ENCODE measurements around the gene NGDN. TPM values are rescaled to one million over a fixed set of nuclear protein-coding genes. Genes with fewer than 3 reads are reported as not detected.

The NGDN gene
- total and polyA plus RNA-seq, 2 of the 4 experiments (the other 2 are of a cell fraction) = 48.1 to 49.8 TPM

GRCh38 chr14:23487216-23487615 is 17.7 kb downstream of the NGDN start:
- no peaks in the 10 kb centered on the region; a peak in 1 of 4 replicates for H3K79me1 ChIP-seq (ENCODE audit: low read depth in 1 of 2, low read length in 2 of 2)
- H3K4me3 ChIP-seq (ENCODE audit: insufficient read depth, low read depth, low read length) = no peak overlapping the region
- no peak overlapping the region for H4K91ac ChIP-seq (ENCODE audit: insufficient read depth, low read depth, low read length)
- peaks cover 6% of the 10 kb centered on the region for H3K36me3 ChIP-seq (ENCODE audit: control insufficient read depth, insufficient read depth, low read length)
- ChIA-PET CTCF (no interaction called here), POLR2A (ENCODE audit: unreplicated experiment) (no interaction called here)
- no peaks in the 10 kb centered on the region for H3K9me3 ChIP-seq (ENCODE audit: control insufficient read depth, insufficient read depth, low read length)
- H2AFZ ChIP-seq (replicated peaks; ENCODE audit: low read length, poor library complexity) = no peak overlapping the region
- H3K27ac ChIP-seq (ENCODE audit: insufficient read depth, low read length) = no peak overlapping the region
- BruUV-seq (replicated peaks) = no TSS peak
- WGBS, 2 experiments (ENCODE audit: extremely low coverage in 2 of 2, insufficient read length in 1 of 2) = no CpG with 5 or more reads among the region's 7 CpGs
- ATAC-seq (ENCODE audit: low read depth) (no peak), DNase-seq (no peak)
- H3K23ac ChIP-seq (ENCODE audit: low read depth, low read length) = no peak overlapping the region
- H4K5ac ChIP-seq (ENCODE audit: low read depth, low read length) = no peak overlapping the region
- no peak overlapping the region for H3K4ac ChIP-seq (ENCODE audit: low read depth, low read length)
- H2BK15ac ChIP-seq (ENCODE audit: low read depth, low read length) = no peak overlapping the region
- TF ChIP-seq NFE2L2 (IDR thresholded peaks at IDR 0.05; ENCODE audit: low read depth, low read length) (no peak), POLR2A (IDR thresholded peaks at IDR 0.05; ENCODE audit: low read depth, low read length) (no peak), RFX5 (IDR thresholded peaks at IDR 0.05; ENCODE audit: low read depth, low read length) (no peak), MAZ (IDR thresholded peaks at IDR 0.05; ENCODE audit: borderline replicate concordance, low read depth, low read length) (no peak), MAFK (IDR thresholded peaks at IDR 0.05; ENCODE audit: low read depth, low read length) (no peak), CTCF (conservative IDR thresholded peaks at IDR 0.05; ENCODE audit: low read depth, low read length) (no peak), RAD21 (IDR thresholded peaks at IDR 0.05; ENCODE audit: low read length) (no peak), RCOR1 (IDR thresholded peaks at IDR 0.05; ENCODE audit: insufficient replicate concordance, low read length) (no peak), USF2 (IDR thresholded peaks at IDR 0.05; ENCODE audit: low read depth, low read length) (no peak), ELK1 (IDR thresholded peaks at IDR 0.05; ENCODE audit: borderline replicate concordance, low read depth, low read length) (no peak), CHD1 (IDR thresholded peaks at IDR 0.05; ENCODE audit: low read depth, low read length) (no peak), SMC3 (IDR thresholded peaks at IDR 0.05; ENCODE audit: low read depth, low read length) (no peak), FOS (IDR thresholded peaks at IDR 0.05; ENCODE audit: low read depth, low read length) (no peak), MXI1 (IDR thresholded peaks at IDR 0.05; ENCODE audit: borderline replicate concordance, low read depth, low read length) (no peak), CEBPB (IDR thresholded peaks at IDR 0.05; ENCODE audit: low read depth, low read length) (no peak)
- dilution Hi-C loops (cut with HindIII; ENCODE audit: low sequenced_read_pairs, unreplicated experiment) = no loop called here
- H2BK120ac ChIP-seq (ENCODE audit: low read depth, low read length) = no peak overlapping the region
- H2AK9ac ChIP-seq (replicated peaks; ENCODE audit: low read depth, low read length, poor library complexity) = no peak overlapping the region
- H2BK5ac ChIP-seq (ENCODE audit: low read depth, low read length, poor library complexity, severe bottlenecking) = no peak overlapping the region
- H3K27me3 ChIP-seq (ENCODE audit: control insufficient read depth, insufficient read depth, low read length) = no peaks in the 10 kb centered on the region
- H3K18ac ChIP-seq (ENCODE audit: low read depth, low read length) = no peak overlapping the region
- no peak overlapping the region for H3K9ac ChIP-seq (ENCODE audit: low read depth, low read length)
- H2AK5ac ChIP-seq (ENCODE audit: low read depth, low read length) = no peak overlapping the region
- no peak overlapping the region for H2BK20ac ChIP-seq (ENCODE audit: low read depth, low read length)
- no peak overlapping the region for H3K4me2 ChIP-seq (ENCODE audit: low read depth, low read length)
- no peak overlapping the region for H3K56ac ChIP-seq (ENCODE audit: extremely low read depth, insufficient read depth, low read length)
- peaks cover 2% of the 10 kb centered on the region; the same call in 1 of the 2 replicates for H4K20me1 ChIP-seq (ENCODE audit: insufficient read depth, low read length)
- no peaks in the 10 kb centered on the region for H3K4me1 ChIP-seq (ENCODE audit: control insufficient read depth, insufficient read depth, low read length)
- H3K9me1 ChIP-seq (ENCODE audit: insufficient read depth, low read length) = no peaks in the 10 kb centered on the region
- no peak overlapping the region for H3K14ac ChIP-seq (replicated peaks; ENCODE audit: low read depth, low read length)
- in situ Hi-C loops (cut with MboI; ENCODE audit: low sequenced_read_pairs) = no loop called here
- no peak overlapping the region for H4K8ac ChIP-seq (ENCODE audit: low read depth in 2 of 2, low read length in 2 of 2)
- intact Hi-C loops (cut with micrococcal nuclease) = no loop called here

Data from IMR-90 (cell line).